HepG2 (cell line): ENCODE data around the gene SLCO3A1. TPM values are rescaled to one million over a fixed set of nuclear protein-coding genes. Genes with fewer than 3 reads are reported as not detected.

Source experiments
- ATAC-seq: fragments of 200-7000 bp; cut with Tn5 transposase; 3 replicates; pipeline ENCODE4 v1.9.1; 2020; ENCODE audit warnings: mild to moderate bottlenecking, moderate library complexity
- BruUV-seq: library from RNA; stranded (reverse); fragments of 400-500 nt; replicated peaks from 2 replicates; lab custom pipeline; 2021; lab: Mats Ljungman, UMichigan
- CTCF ChIA-PET: fragments of 300-600 bp; formaldehyde crosslinking; extraction: SDS; loops from one replicate; lab custom pipeline; 2021; ENCODE audit warnings: low total read pairs, inconsistent platforms, low intra/inter-chr PET ratio; lab: Yijun Ruan, JAX
- POLR2A ChIA-PET: fragments of 350-600 bp; sonication (Branson Sonifier 250); formaldehyde crosslinking; loops from one replicate; lab custom pipeline; 2020; ENCODE audit warnings: antibody characterized with exemption, inconsistent platforms; lab: Yijun Ruan, JAX
- DNase-seq: peaks from one replicate; pipeline ENCODE4 v3.0.0-alpha.2; 2015; ENCODE audit warnings: low spot score
- FAIRE-seq: peaks from 3 replicates; lab custom pipeline; 2011; peaks lifted over from hg19 to GRCh38; lab: Jason Lieb, UNC
- H2AFZ ChIP-seq: one replicate; pipeline ENCODE4 v1.6.1; 2011; ENCODE audit warnings: low read length, inconsistent platforms
- H3K27ac ChIP-seq: fragments of 300-600 bp; 3 replicates; pipeline ENCODE4 v1.8.0; 2011; ENCODE audit warnings: mixed run types, mild to moderate bottlenecking, mixed read lengths, low read length, inconsistent platforms; ENCODE audit not compliant: insufficient read depth; ENCODE audit errors: extremely low read length
- H3K27me3 ChIP-seq, 2 experiments: fragments of 200-600 bp in 1 of 2; 2 replicates in 1 of 2; 3 replicates in 1 of 2; pipeline versions ENCODE4 v1.6.0 to v1.8.0; 2011; ENCODE audit warnings: low read length in 2 of 2, mild to moderate bottlenecking in 2 of 2, moderate library complexity in 2 of 2, inconsistent platforms in 1 of 2; ENCODE audit not compliant: insufficient read depth in 2 of 2, control insufficient read depth in 1 of 2
- H3K36me3 ChIP-seq, 2 experiments: fragments of 200-600 bp in 1 of 2; replicated peaks in 1 of 2; 2 replicates in 1 of 2; 3 replicates in 1 of 2; pipeline versions ENCODE4 v1.5.1 to v1.8.0; 2011; ENCODE audit warnings: low read length in 2 of 2, inconsistent platforms in 1 of 2; ENCODE audit not compliant: insufficient read depth in 2 of 2, control insufficient read depth in 1 of 2
- H3K4me1 ChIP-seq: 2 replicates; pipeline ENCODE4 v1.5.1; 2012; ENCODE audit warnings: low read length, inconsistent platforms; ENCODE audit not compliant: insufficient read depth
- H3K4me2 ChIP-seq: 2 replicates; pipeline ENCODE4 v1.6.0; 2011; ENCODE audit warnings: low read depth, low read length, inconsistent platforms
- H3K4me3 ChIP-seq, 3 experiments: fragments of 200-600 bp in 1 of 3; sonication (generic), shearing (Covaris generic) in 1 of 3; replicated peaks in 1 of 3; 2 replicates each; pipeline ENCODE4 v1.5.1; 2011 to 2016; ENCODE audit warnings: low read length in 3 of 3, inconsistent platforms in 2 of 3, low read depth in 2 of 3, mild to moderate bottlenecking in 2 of 3, control low read depth in 1 of 3, mixed read lengths in 1 of 3; ENCODE audit not compliant: insufficient read depth in 1 of 3
- H3K79me2 ChIP-seq: one replicate; pipeline ENCODE4 v1.6.1; 2011; ENCODE audit warnings: low read length, inconsistent platforms; ENCODE audit not compliant: insufficient read depth
- H3K9ac ChIP-seq: 2 replicates; pipeline ENCODE4 v1.6.0; 2011; ENCODE audit warnings: mild to moderate bottlenecking, low read depth, low read length, inconsistent platforms; ENCODE audit not compliant: insufficient read depth
- H3K9me3 ChIP-seq: 2 replicates; pipeline ENCODE4 v1.5.1; 2012; ENCODE audit warnings: mild to moderate bottlenecking, low read length
- H4K20me1 ChIP-seq: 2 replicates; pipeline ENCODE4 v1.6.0; 2011; ENCODE audit warnings: inconsistent platforms, mild to moderate bottlenecking, low read length, moderate library complexity; ENCODE audit not compliant: insufficient read depth
- DMAP1 ChIP-seq: IDR thresholded peaks from 2 replicates; pipeline ENCODE4 v1.6.1; 2016
- EHMT2 ChIP-seq: fragments of 200-600 bp; sonication (generic); IDR thresholded peaks from 2 replicates; pipeline ENCODE4 v1.7.0; 2017; ENCODE audit warnings: antibody characterized with exemption, low read depth, low read length, borderline replicate concordance
- GPN1 ChIP-seq: sonication (generic); formaldehyde crosslinking; IDR thresholded peaks from 2 replicates; pipeline ENCODE4 v1.5.1; 2020; ENCODE audit warnings: missing genetic modification reagents, borderline replicate concordance
- KMT2B ChIP-seq: IDR thresholded peaks from 2 replicates; pipeline ENCODE4 v1.6.1; 2016; ENCODE audit warnings: missing genetic modification reagents, missing compliant biosample characterization
- MATR3 ChIP-seq: sonication (generic); formaldehyde crosslinking; IDR thresholded peaks from 2 replicates; pipeline ENCODE4 v1.4.0; 2020; ENCODE audit warnings: missing genetic modification reagents
- MED1 ChIP-seq: sonication (generic); formaldehyde crosslinking; IDR thresholded peaks from 2 replicates; pipeline ENCODE4 v1.4.0; 2020; ENCODE audit warnings: missing genetic modification reagents
- NBN ChIP-seq: fragments of 450-650 bp; conservative IDR thresholded peaks from 2 replicates; pipeline ENCODE4 v1.6.1; 2017
- PHF5A ChIP-seq: IDR thresholded peaks from one replicate; pipeline ENCODE4 v1.6.1; 2018; ENCODE audit warnings: low read depth, missing genetic modification reagents; ENCODE audit not compliant: unreplicated experiment
- SALL1 ChIP-seq: sonication (generic); formaldehyde crosslinking; IDR thresholded peaks from 2 replicates; pipeline ENCODE4 v1.8.0; 2022; ENCODE audit warnings: mild to moderate bottlenecking, missing genetic modification reagents
- TEAD3 ChIP-seq: optimal IDR thresholded peaks from 2 replicates; pipeline ENCODE3; 2016; ENCODE audit warnings: borderline replicate concordance
- ZBTB34 ChIP-seq: sonication (generic); formaldehyde crosslinking; IDR thresholded peaks from 2 replicates; pipeline ENCODE4 v1.8.0; 2022; ENCODE audit warnings: mild to moderate bottlenecking, missing genetic modification reagents
- ZGPAT ChIP-seq: IDR thresholded peaks from 2 replicates; pipeline ENCODE4 v1.6.1; 2016; ENCODE audit warnings: mild to moderate bottlenecking
- ZNF431 ChIP-seq: sonication (generic); formaldehyde crosslinking; IDR thresholded peaks from 2 replicates; pipeline ENCODE4 v1.9.0; 2022; ENCODE audit warnings: missing genetic modification reagents, low read depth, mild to moderate bottlenecking, borderline replicate concordance
- ZNF567 ChIP-seq: sonication (generic); formaldehyde crosslinking; IDR thresholded peaks from 2 replicates; pipeline ENCODE4 v1.8.1; 2023; ENCODE audit warnings: mild to moderate bottlenecking, missing genetic modification reagents, borderline replicate concordance
- ZNF652 ChIP-seq: IDR thresholded peaks from 2 replicates; pipeline ENCODE4 v1.6.1; 2016; ENCODE audit warnings: low read depth, borderline replicate concordance
- ZSCAN25 ChIP-seq: sonication (generic); formaldehyde crosslinking; IDR thresholded peaks from 2 replicates; pipeline ENCODE4 v1.8.0; 2022; ENCODE audit warnings: mild to moderate bottlenecking, missing genetic modification reagents
- ZSCAN9 ChIP-seq: IDR thresholded peaks from 2 replicates; pipeline ENCODE4 v1.6.1; 2016; ENCODE audit warnings: borderline replicate concordance
- WGBS: methylation state at CpG from one replicate; pipeline ENCODE4 v1.1.6; 2017; ENCODE audit warnings: low lambda C conversion rate; 5-methylcytosine and 5-hydroxymethylcytosine counted together
- in situ Hi-C: cut with HindIII; loops from 2 replicates; pipeline ENCODE4 v1.10.0; 2017; ENCODE audit warnings: low pct_unique_long_range_greater_than_20kb; ENCODE audit not compliant: extremely low pct_ligation_motif_present
- intact Hi-C: fragments of 100-400 bp; cut with micrococcal nuclease; formaldehyde crosslinking; loops from one replicate; pipeline ENCODE4 v1.10.0; 2022; ENCODE audit not compliant: unreplicated experiment
- polyA plus RNA-seq, 8 experiments: library from polyadenylated mRNA; depleted of rRNA in 3 of 8; stranded (reverse) in 7 of 8; unstranded in 1 of 8; fragments of >200 nt; fragmentation: Illumina TruSeq in 4 of 8; extraction: Trizol in 4 of 8; gene quantifications; 2 replicates each; pipeline versions ENCODE4 v1.2.1 to v1.2.3, GENCODE V29; 2011 to 2016; ENCODE audit warnings: low read depth in 4 of 8, missing spikeins in 1 of 8, mixed read lengths in 1 of 8; ENCODE audit not compliant: insufficient read depth in 1 of 8
- total RNA-seq, 5 experiments: library from RNA; depleted of rRNA; stranded (reverse); fragments of >200 nt; fragmentation: Illumina TruSeq; extraction: Trizol; gene quantifications; 2 replicates each; pipeline ENCODE4 v1.2.3, GENCODE V29; 2016; ENCODE audit warnings: low read depth in 1 of 5
- TF ChIP-seq, protein P1 (sequence below): sonication (generic); formaldehyde crosslinking; IDR thresholded peaks from 2 replicates; pipeline ENCODE4 v1.8.1; 2023; ENCODE audit warnings: missing genetic modification reagents, mild to moderate bottlenecking, borderline replicate concordance

SLCO3A1 gene
- total and polyA plus RNA-seq, 2 of the 13 experiments (the other 11 are each of a cell fraction or from before 2014, with no cell fraction given) = 0.02 TPM; not detected in 1

GRCh38 chr15:92017882-92018534 lies 164.5 kb downstream of the SLCO3A1 start:
- in situ Hi-C loops = no loop called here

More at GRCh38 chr15:92017882-92018534, 164.5 kb downstream of the SLCO3A1 start:
- Histone ChIP-seq H2AFZ (no peak overlapping the region), H3K9ac (no peak overlapping the region), H3K36me3 (no peaks in the 10 kb centered on the region), H4K20me1 (no peaks in the 10 kb centered on the region), H3K79me2 (no peaks in the 10 kb centered on the region), H3K4me1 (no peaks in the 10 kb centered on the region), H3K27ac (no peak overlapping the region), H3K4me2 (no peak overlapping the region), H3K9me3 (no peaks in the 10 kb centered on the region), H3K27me3 (peaks cover 0 to 11% of the 10 kb centered on the region in 2 experiments; a peak in 2 of 5 replicates), H3K4me3 (no peak overlapping the region)
- no TSS peak for BruUV-seq
- intact Hi-C loops = no loop called here
- TF ChIP-seq ZNF652 (CRISPR knock-in tag) (no peak), ZNF567 (CRISPR knock-in tag) (no peak), ZGPAT (CRISPR knock-in tag) (no peak), ZNF431 (CRISPR knock-in tag) (no peak), NBN (no peak), SALL1 (CRISPR knock-in tag) (no peak), MED1 (CRISPR knock-in tag) (no peak), ZSCAN25 (CRISPR knock-in tag) (no peak), PHF5A (CRISPR knock-in tag) (no peak), DMAP1 (CRISPR knock-in tag) (no peak), TEAD3 (CRISPR knock-in tag) (no peak), ZSCAN9 (CRISPR knock-in tag) (no peak), KMT2B (CRISPR knock-in tag) (no peak), ZBTB34 (CRISPR knock-in tag) (no peak), MATR3 (CRISPR knock-in tag) (no peak), EHMT2 (no peak), GPN1 (CRISPR knock-in tag) (no peak)
- TF ChIP-seq, protein P1, sequence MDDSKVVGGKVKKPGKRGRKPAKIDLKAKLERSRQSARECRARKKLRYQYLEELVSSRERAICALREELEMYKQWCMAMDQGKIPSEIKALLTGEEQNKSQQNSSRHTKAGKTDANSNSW = no peak
- WGBS = 19% methylated on average over 8 of the region's 10 CpGs
- ATAC-seq (no peak), FAIRE-seq (no peak), DNase-seq (no peak)
- ChIA-PET CTCF (no interaction called here), POLR2A (no interaction called here)
